ENCODE measurements around the gene KIF6. TPM values are rescaled to one million over a fixed set of nuclear protein-coding genes. Genes with fewer than 3 reads are reported as not detected.
"Not testable (repeated sequence)": the region's sequence is repeated elsewhere in the genome, so short reads cannot be mapped to it uniquely, and the experiment has no call there.

Gene KIF6
- total and polyA plus RNA-seq, 2 of the 8 experiments (the other 6 are each of a cell fraction or from before 2014, with no cell fraction given) = 0.53 to 0.65 TPM

DNA sequence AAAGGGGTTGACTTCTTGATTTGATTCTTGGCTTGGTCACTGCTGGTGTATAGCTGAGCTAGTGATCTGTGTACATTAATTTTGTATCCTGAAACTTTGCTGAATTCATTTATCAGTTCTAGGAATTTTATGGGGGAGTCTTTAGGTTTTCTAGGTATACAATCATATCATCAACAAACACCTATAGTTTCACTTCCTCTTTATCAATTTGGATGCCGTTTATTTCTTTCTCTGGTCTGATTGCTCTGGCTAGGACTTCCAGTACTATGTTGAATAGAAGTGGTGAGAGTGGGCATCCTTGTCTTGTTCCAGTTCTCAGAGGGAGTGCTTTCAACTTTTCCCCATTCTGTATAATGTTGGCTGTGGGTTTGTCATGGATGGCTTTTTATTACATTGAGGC lies 245.4 kb downstream of the KIF6 start:
- FAIRE-seq; CTCF ChIA-PET (ENCODE audit: partially characterized antibody): not testable (repeated sequence)

More for the DNA sequence above, 245.4 kb downstream of the KIF6 start:
- H3K9ac ChIP-seq (replicated peaks in 1 of 4; ENCODE audit: extremely low read depth in 1 of 4, low read depth in 3 of 4, low read length in 3 of 4); H4K8ac ChIP-seq (ENCODE audit: extremely low read depth, insufficient read depth, low read length); H2BK20ac ChIP-seq (ENCODE audit: low read length); POLR2A ChIA-PET (ENCODE audit: partially characterized antibody); H3K79me1 ChIP-seq (ENCODE audit: low read depth, low read length); H3K27ac ChIP-seq (ENCODE audit: low read depth, low read length); H3K79me2 ChIP-seq (ENCODE audit: control insufficient read depth in 1 of 2, insufficient read depth in 2 of 2, low read length in 2 of 2); H2BK5ac ChIP-seq (ENCODE audit: low read depth, low read length); H3K4me2 ChIP-seq (ENCODE audit: insufficient read depth in 1 of 2, low read depth in 2 of 2, low read length in 2 of 2); H3K9me3 ChIP-seq (ENCODE audit: insufficient read depth in 2 of 2, low read depth in 1 of 2, low read length in 1 of 2); H2BK12ac ChIP-seq (ENCODE audit: low read depth, low read length); H4K20me1 ChIP-seq (replicated peaks in 1 of 2; ENCODE audit: control insufficient read depth in 1 of 2, insufficient read depth in 2 of 2, low read length in 2 of 2); H3K4ac ChIP-seq (replicated peaks; ENCODE audit: insufficient read length, low read depth, low read length); H3K27me3 ChIP-seq (replicated peaks in 1 of 4; ENCODE audit: control insufficient read depth in 3 of 4, extremely low read depth in 1 of 4, insufficient read depth in 3 of 4, low read length in 3 of 4); H3K4me1 ChIP-seq (replicated peaks in 1 of 4; ENCODE audit: control insufficient read depth in 3 of 4, insufficient read depth in 4 of 4, low read length in 3 of 4); H2BK120ac ChIP-seq (replicated peaks; ENCODE audit: low read depth, low read length); H2AK5ac ChIP-seq (ENCODE audit: low read depth, low read length); H3K56ac ChIP-seq (replicated peaks; ENCODE audit: insufficient read length, low read depth, low read length); H3K18ac ChIP-seq (ENCODE audit: extremely low read depth, low read length); H4K5ac ChIP-seq (ENCODE audit: insufficient read length, low read depth, low read length); H3K4me3 ChIP-seq (ENCODE audit: extremely low read depth in 1 of 4, insufficient read depth in 2 of 4, low read depth in 3 of 4, low read length in 4 of 4); H3K23ac ChIP-seq (ENCODE audit: insufficient read length); H3K23me2 ChIP-seq (ENCODE audit: low read depth, low read length); H2AFZ ChIP-seq (ENCODE audit: low read length); DNase-seq (ENCODE audit: low read depth in 1 of 2, low spot score in 2 of 2); H3K36me3 ChIP-seq (ENCODE audit: control insufficient read depth in 2 of 4, insufficient read depth in 4 of 4, low read length in 3 of 4); H4K91ac ChIP-seq (replicated peaks; ENCODE audit: insufficient read length, low read length); H2BK15ac ChIP-seq (ENCODE audit: low read length); H3K14ac ChIP-seq (ENCODE audit: insufficient read length): not testable (repeated sequence)
- WGBS, 2 experiments (ENCODE audit: extremely low coverage in 1 of 2, insufficient coverage in 1 of 2, insufficient read length in 1 of 2, insufficient replicate concordance in 2 of 2, low coverage in 1 of 2, low lambda C conversion rate in 2 of 2, missing lambda C conversion rate in 1 of 2) = 83% methylated on average over 1 of the region's 1 CpG; no CpG with 5 or more reads in 1 of the 2 experiments

Data from H1 (cell line).